SU-DHL-6 (cell line): ENCODE data around the gene RNF212.

Experiments
- H2AFZ ChIP-seq: fragments of 200-600 bp; sonication (generic); 2 replicates; pipeline ENCODE4 v1.6.1; 2014; ENCODE audit warnings: low read depth, mild to moderate bottlenecking, moderate library complexity, mixed read lengths, antibody characterized with exemption, low read length; ENCODE audit not compliant: severe bottlenecking
- H3F3A ChIP-seq: fragments of 200-600 bp; shearing (Covaris generic); 2 replicates; pipeline ENCODE4 v1.6.0; 2016; ENCODE audit warnings: antibody characterized with exemption, mild to moderate bottlenecking; ENCODE audit not compliant: insufficient read depth
- H3K27ac ChIP-seq: fragments of 200-600 bp; sonication (generic); 2 replicates; pipeline ENCODE4 v1.5.1; 2016; ENCODE audit warnings: low read depth, mild to moderate bottlenecking, low read length, moderate library complexity, mixed read lengths
- H3K27me3 ChIP-seq: fragments of 200-600 bp; sonication (generic), shearing (Covaris generic); 2 replicates; pipeline ENCODE4 v1.6.0; 2014; ENCODE audit warnings: mild to moderate bottlenecking, low read length
- H3K36me3 ChIP-seq: fragments of 200-600 bp; sonication (generic); 2 replicates; pipeline ENCODE4 v1.6.1; 2014; ENCODE audit warnings: mild to moderate bottlenecking, low read length, mixed read lengths
- H3K4me2 ChIP-seq: fragments of 300-600, 200-600 bp; shearing (Covaris generic), sonication (generic); 2 replicates; pipeline ENCODE4 v1.6.0; 2014; ENCODE audit warnings: low read length, low read depth, mild to moderate bottlenecking; ENCODE audit not compliant: poor library complexity, severe bottlenecking
- H3K4me3 ChIP-seq: fragments of 200-600 bp; sonication (generic); 2 replicates; pipeline ENCODE4 v1.5.1; 2014; ENCODE audit warnings: antibody characterized with exemption, low read length, mild to moderate bottlenecking, mixed read lengths; ENCODE audit not compliant: insufficient read depth, poor library complexity, severe bottlenecking
- H3K79me2 ChIP-seq: fragments of 200-600 bp; sonication (generic); 2 replicates; pipeline ENCODE4 v1.6.1; 2014; ENCODE audit warnings: mild to moderate bottlenecking, low read length, moderate library complexity; ENCODE audit not compliant: insufficient read depth
- H3K9ac ChIP-seq: fragments of 200-600 bp; sonication (generic); 2 replicates; pipeline ENCODE4 v1.7.0; 2014; ENCODE audit warnings: mild to moderate bottlenecking, low read length
- H3K9me2 ChIP-seq: fragments of 200-600 bp; sonication (generic); replicated peaks from 2 replicates; pipeline ENCODE4 v1.6.1; 2014; ENCODE audit warnings: low read length; ENCODE audit not compliant: insufficient read depth
- H3K9me3 ChIP-seq: fragments of 200-600 bp; sonication (generic); 2 replicates; pipeline ENCODE4 v1.6.1; 2014; ENCODE audit warnings: low read length, mixed read lengths; ENCODE audit not compliant: insufficient read depth
- H4K20me1 ChIP-seq: fragments of 200-600 bp; sonication (generic); 2 replicates; pipeline ENCODE4 v1.6.1; 2014; ENCODE audit warnings: low read depth, mild to moderate bottlenecking, antibody characterized with exemption, low read length, moderate library complexity, mixed read lengths
- CTCF ChIP-seq: fragments of 200-600 bp; sonication (generic); IDR thresholded peaks from one replicate; pipeline ENCODE4 v1.5.1; 2017; ENCODE audit warnings: antibody characterized with exemption, mild to moderate bottlenecking, low read length, moderate library complexity; ENCODE audit not compliant: insufficient read depth, poor library complexity, severe bottlenecking
- EZH2phosphoT487 ChIP-seq: fragments of 200-600 bp; sonication (generic), shearing (Covaris generic); conservative IDR thresholded peaks from 2 replicates; pipeline ENCODE4 v1.6.1; 2018; ENCODE audit warnings: mild to moderate bottlenecking, antibody characterized with exemption, low read length, moderate library complexity, mixed read lengths

RNF212 gene

DNA sequence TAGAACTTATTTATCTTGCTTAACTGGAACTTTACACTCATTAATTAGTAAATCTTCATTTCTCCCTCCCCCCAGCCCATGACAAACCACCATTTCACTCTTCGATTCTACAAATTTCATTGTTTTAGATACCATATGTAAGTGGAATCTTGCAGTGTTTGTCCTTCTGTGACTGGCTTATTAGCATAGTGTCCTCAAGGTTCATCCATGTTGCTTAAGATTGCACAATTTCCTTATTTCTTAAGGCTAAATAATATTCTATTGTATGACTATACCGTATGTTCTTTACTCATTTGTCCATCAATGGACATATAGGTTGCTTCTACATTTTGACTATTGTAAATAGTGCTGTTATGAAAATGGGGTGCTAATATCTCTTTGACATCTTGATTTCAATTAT lies 24.5 kb upstream of the RNF212 start:
- Histone ChIP-seq H3K4me3 (no peak overlapping the region), H3K79me2 (no peaks in the 10 kb centered on the region), H3F3A (no peaks in the 10 kb centered on the region), H3K4me2 (peak overlapping the region; percentile 33), H3K27me3 (no peaks in the 10 kb centered on the region), H3K9ac (no peak overlapping the region), H3K27ac (no peak overlapping the region), H4K20me1 (no peaks in the 10 kb centered on the region), H3K36me3 (no peaks in the 10 kb centered on the region), H3K9me2 (no peaks in the 10 kb centered on the region), H3K9me3 (no peaks in the 10 kb centered on the region), H2AFZ (no peak overlapping the region)
- no peak for TF ChIP-seq EZH2phosphoT487
- no peak for TF ChIP-seq CTCF

- Histone ChIP-seq H4K20me1 (no peaks in the 10 kb centered on the region), H3F3A (no peaks in the 10 kb centered on the region), H3K79me2 (no peaks in the 10 kb centered on the region), H2AFZ (no peak overlapping the region), H3K27ac (no peak overlapping the region), H3K27me3 (no peaks in the 10 kb centered on the region), H3K36me3 (no peaks in the 10 kb centered on the region), H3K9ac (no peak overlapping the region), H3K4me3 (no peak overlapping the region), H3K9me3 (no peaks in the 10 kb centered on the region), H3K9me2 (no peaks in the 10 kb centered on the region), H3K4me2 (peak overlapping the region; percentile 33)
- no peak for TF ChIP-seq EZH2phosphoT487
- no peak for TF ChIP-seq CTCF
Observed at GRCh38 chr4:1137063-1137776, 23.9 kb upstream of the RNF212 start.

GRCh38 chr4:1136048-1136447 lies 22.7 kb upstream of the RNF212 start:
- H3K4me3 ChIP-seq, result no peak overlapping the region
- H3K36me3 ChIP-seq, result no peaks in the 10 kb centered on the region
- no peak for TF ChIP-seq CTCF
- no peak for TF ChIP-seq EZH2phosphoT487
- no peak overlapping the region for H2AFZ ChIP-seq
- H3K27me3 ChIP-seq, result no peaks in the 10 kb centered on the region
- no peaks in the 10 kb centered on the region for H3K9me3 ChIP-seq
- no peaks in the 10 kb centered on the region for H4K20me1 ChIP-seq
- no peaks in the 10 kb centered on the region for H3K9me2 ChIP-seq
- H3F3A ChIP-seq, result no peaks in the 10 kb centered on the region
- H3K79me2 ChIP-seq, result no peaks in the 10 kb centered on the region
- H3K4me2 ChIP-seq, result no peak overlapping the region
- no peak overlapping the region for H3K27ac ChIP-seq
- H3K9ac ChIP-seq, result no peak overlapping the region
